A673 (cell line): ENCODE data around the gene RAB39B. TPM values are rescaled to one million over a fixed set of nuclear protein-coding genes. Genes with fewer than 3 reads are reported as not detected.
"Not testable (repeated sequence)": the region's sequence is repeated elsewhere in the genome, so short reads cannot be mapped to it uniquely, and the experiment has no call there.

Experiments used
- BruUV-seq: library from RNA; stranded (reverse); fragments of 400-500 nt; replicated peaks from 2 replicates; lab custom pipeline; 2021; lab: Mats Ljungman, UMichigan
- CTCF ChIA-PET: fragments of 300-600 bp; sonication (Branson Sonifier 250); formaldehyde crosslinking; loops from one replicate; lab custom pipeline; 2022; ENCODE audit warnings: antibody characterized with exemption; lab: Charles Lee
- POLR2A ChIA-PET: fragments of 300-600 bp; sonication (Branson Sonifier 250); formaldehyde crosslinking; loops from one replicate; lab custom pipeline; 2022; ENCODE audit warnings: antibody characterized with exemption; ENCODE audit not compliant: low non-redundant PET; lab: Charles Lee
- DNase-seq: peaks from one replicate; pipeline ENCODE4 v3.0.0-alpha.2; 2015; ENCODE audit warnings: low spot score
- H3K27ac ChIP-seq: fragments of 200-600 bp; sonication (generic); 2 replicates; pipeline ENCODE4 v1.5.1; 2016; ENCODE audit warnings: mixed run types, low read depth, mild to moderate bottlenecking, mixed read lengths, antibody characterized with exemption, low read length; ENCODE audit not compliant: poor library complexity, severe bottlenecking
- H3K27me3 ChIP-seq: fragments of 200-600 bp; sonication (generic); replicated peaks from 2 replicates; pipeline ENCODE4 v1.6.1; 2017; ENCODE audit warnings: mixed run types, low read depth, mild to moderate bottlenecking, mixed read lengths, antibody characterized with exemption, low read length; ENCODE audit not compliant: insufficient read depth, poor library complexity
- H3K36me3 ChIP-seq: fragments of 200-600 bp; sonication (generic); 2 replicates; pipeline ENCODE4 v1.6.1; 2016; ENCODE audit warnings: mixed run types, mild to moderate bottlenecking, mixed read lengths, antibody characterized with exemption, low read length; ENCODE audit not compliant: insufficient read depth, poor library complexity, severe bottlenecking
- H3K4me1 ChIP-seq: fragments of 200-600 bp; sonication (generic); 2 replicates; pipeline ENCODE4 v1.6.1; 2017; ENCODE audit warnings: mixed run types, mild to moderate bottlenecking, mixed read lengths, antibody characterized with exemption, low read length; ENCODE audit not compliant: insufficient read depth, poor library complexity, severe bottlenecking
- H3K4me3 ChIP-seq: fragments of 200-600 bp; sonication (generic); 2 replicates; pipeline ENCODE4 v1.5.1; 2016; ENCODE audit warnings: low read depth, mixed run types, mild to moderate bottlenecking, mixed read lengths, low read length; ENCODE audit not compliant: poor library complexity, severe bottlenecking
- H3K9me3 ChIP-seq: fragments of 200-600 bp; sonication (generic); 2 replicates; pipeline ENCODE4 v1.6.1; 2016; ENCODE audit warnings: mixed run types, low read depth, mild to moderate bottlenecking, mixed read lengths, antibody characterized with exemption, low read length; ENCODE audit not compliant: poor library complexity, severe bottlenecking
- EZH2 ChIP-seq: fragments of 200-600 bp; sonication (generic); IDR thresholded peaks from 2 replicates; pipeline ENCODE4 v1.6.1; 2017; ENCODE audit warnings: borderline replicate concordance, low read depth, mild to moderate bottlenecking, mixed read lengths, antibody characterized with exemption, low read length; ENCODE audit not compliant: poor library complexity, severe bottlenecking
- intact Hi-C: fragments of 100-400 bp; cut with micrococcal nuclease; formaldehyde crosslinking; loops from one replicate; pipeline ENCODE4 v1.10.0; 2022; ENCODE audit not compliant: unreplicated experiment
- total RNA-seq: library from RNA; stranded (reverse); gene quantifications from 2 replicates; pipeline ENCODE4 v1.2.3, GENCODE V29; 2021
- TF ChIP-seq, protein P1 (sequence below): fragments of 300-800, 200-600 bp; sonication (generic); conservative IDR thresholded peaks from 2 replicates; pipeline ENCODE4 v1.5.1; 2017; ENCODE audit warnings: low read depth, mild to moderate bottlenecking, antibody characterized with exemption, low read length, moderate library complexity, mixed read lengths

Gene RAB39B
- total RNA-seq, 1 experiment from 2014 or later = 0.43 TPM

- ChIA-PET POLR2A (no interaction called here), CTCF (no interaction called here)
- peaks cover 4% of the 10 kb centered on the region for H3K9me3 ChIP-seq
- intact Hi-C loops = no loop called here
- no peak for DNase-seq
- no peak overlapping the region for H3K27ac ChIP-seq
- BruUV-seq = no TSS peak
- H3K27me3 ChIP-seq = no peaks in the 10 kb centered on the region
- no peak for TF ChIP-seq EZH2
- TF ChIP-seq, protein P1, sequence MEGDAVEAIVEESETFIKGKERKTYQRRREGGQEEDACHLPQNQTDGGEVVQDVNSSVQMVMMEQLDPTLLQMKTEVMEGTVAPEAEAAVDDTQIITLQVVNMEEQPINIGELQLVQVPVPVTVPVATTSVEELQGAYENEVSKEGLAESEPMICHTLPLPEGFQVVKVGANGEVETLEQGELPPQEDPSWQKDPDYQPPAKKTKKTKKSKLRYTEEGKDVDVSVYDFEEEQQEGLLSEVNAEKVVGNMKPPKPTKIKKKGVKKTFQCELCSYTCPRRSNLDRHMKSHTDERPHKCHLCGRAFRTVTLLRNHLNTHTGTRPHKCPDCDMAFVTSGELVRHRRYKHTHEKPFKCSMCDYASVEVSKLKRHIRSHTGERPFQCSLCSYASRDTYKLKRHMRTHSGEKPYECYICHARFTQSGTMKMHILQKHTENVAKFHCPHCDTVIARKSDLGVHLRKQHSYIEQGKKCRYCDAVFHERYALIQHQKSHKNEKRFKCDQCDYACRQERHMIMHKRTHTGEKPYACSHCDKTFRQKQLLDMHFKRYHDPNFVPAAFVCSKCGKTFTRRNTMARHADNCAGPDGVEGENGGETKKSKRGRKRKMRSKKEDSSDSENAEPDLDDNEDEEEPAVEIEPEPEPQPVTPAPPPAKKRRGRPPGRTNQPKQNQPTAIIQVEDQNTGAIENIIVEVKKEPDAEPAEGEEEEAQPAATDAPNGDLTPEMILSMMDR = no peak
- no peak overlapping the region for H3K4me3 ChIP-seq
- no peaks in the 10 kb centered on the region for H3K36me3 ChIP-seq
- H3K4me1 ChIP-seq = no peaks in the 10 kb centered on the region
Measured at GRCh38 chrX:155279873-155280272, 15.6 kb upstream of the RAB39B start.

GRCh38 chrX:155270969-155271368 lies 6.7 kb upstream of the RAB39B start:
- ChIA-PET CTCF (no interaction called here), POLR2A (no interaction called here)
- Histone ChIP-seq H3K9me3 (peaks cover 9% of the 10 kb centered on the region), H3K27ac (no peak overlapping the region), H3K27me3 (no peaks in the 10 kb centered on the region), H3K36me3 (no peaks in the 10 kb centered on the region), H3K4me3 (no peak overlapping the region), H3K4me1 (no peaks in the 10 kb centered on the region)
- intact Hi-C loops = no loop called here
- no peak for TF ChIP-seq EZH2
- TF ChIP-seq, protein P1 = no peak
- DNase-seq = no peak
- BruUV-seq = no TSS peak

- H3K4me3 ChIP-seq, H3K27ac ChIP-seq, H3K4me1 ChIP-seq, CTCF ChIA-PET, DNase-seq, BruUV-seq, H3K27me3 ChIP-seq, POLR2A ChIA-PET, H3K9me3 ChIP-seq, H3K36me3 ChIP-seq, intact Hi-C loops: not testable (repeated sequence)
Measured at GRCh38 chrX:155267995-155268394, 3.7 kb upstream of the RAB39B start.

GRCh38 chrX:155266439-155266838 lies 2.1 kb upstream of the RAB39B start:
- BruUV-seq = no TSS peak
- Histone ChIP-seq H3K4me3 (no peak overlapping the region), H3K27ac (no peak overlapping the region), H3K9me3 (peaks cover 9% of the 10 kb centered on the region), H3K4me1 (no peaks in the 10 kb centered on the region), H3K27me3 (no peaks in the 10 kb centered on the region), H3K36me3 (no peaks in the 10 kb centered on the region)
- ChIA-PET POLR2A (no interaction called here), CTCF (no interaction called here)
- DNase-seq = no peak
- TF ChIP-seq, protein P1 = no peak
- no peak for TF ChIP-seq EZH2
- intact Hi-C loops = no loop called here
